Measurements from ENCODE around the gene CFAP52.

DNA sequence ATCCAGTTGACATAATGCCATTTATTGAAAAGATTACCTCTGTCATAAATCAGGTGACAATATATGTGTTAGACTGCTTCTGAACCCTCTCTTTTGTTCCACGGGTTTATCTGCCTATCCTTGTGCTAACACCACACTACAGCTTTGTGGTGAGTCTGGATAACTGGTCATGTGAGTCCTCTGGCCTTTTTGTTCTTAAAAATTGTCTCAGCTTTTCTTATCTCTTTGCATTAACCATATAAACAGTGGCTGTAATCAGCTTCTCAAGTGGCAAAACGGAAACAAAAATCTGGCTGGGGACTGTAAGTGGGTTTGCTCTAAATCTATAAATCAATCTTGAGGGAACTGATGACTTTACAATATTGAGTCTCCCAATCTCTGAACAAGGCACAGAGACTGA is 45.4 kb upstream of the CFAP52 start:
- no peak for TF ChIP-seq GATA2 (IDR thresholded peaks at IDR 0.05; ENCODE audit: low read depth, low read length)
- TF ChIP-seq GATA3 (IDR thresholded peaks at IDR 0.05; ENCODE audit: low read depth, low read length): no peak
